ENCODE results near the gene TOR4A. TPM values are rescaled to one million over a fixed set of nuclear protein-coding genes. Genes with fewer than 3 reads are reported as not detected.

The TOR4A gene
- total RNA-seq, 1 experiment from 2014 or later = 28.9 TPM

GRCh38 chr9:137253717-137254623 is 23.6 kb upstream of the TOR4A start:
- ATAC-seq (peak; percentile 7), DNase-seq (no peak)
- H3K4me2 ChIP-seq (ENCODE audit: low read length) = peak overlapping the region; percentile 91
- H3K4me1 ChIP-seq (ENCODE audit: insufficient read depth, low read length) = peaks cover 15% of the 10 kb centered on the region; the same call in 1 of the 2 replicates
- no peaks in the 10 kb centered on the region; the same call in 1 of the 2 replicates for H3K36me3 ChIP-seq (ENCODE audit: low read depth, low read length)
- H3K79me2 ChIP-seq (ENCODE audit: low read length) = peaks cover 18% of the 10 kb centered on the region
- H3K9me2 ChIP-seq (replicated peaks; ENCODE audit: low read length) = no peaks in the 10 kb centered on the region
- H4K20me1 ChIP-seq (ENCODE audit: low read length) = no peaks in the 10 kb centered on the region
- ChIA-PET POLR2A (ENCODE audit: unreplicated experiment) (interaction anchor here (1.2 kb wide), 1 partner anchor 13 kb away, joined by 10 read pairs; the partner anchor contains the start of gene TUBB4B), CTCF (interaction anchor here (0.5 to 1.2 kb wide), 2 partner anchors 17 to 814 kb away, joined by 4 to 7 read pairs; no protein-coding TSS in a partner anchor)
- BruUV-seq (replicated peaks) = TSS peak; percentile 36
- TF ChIP-seq EZH2 (IDR thresholded peaks at IDR 0.05; ENCODE audit: low read length, unreplicated experiment) (no peak), CTCF (conservative IDR thresholded peaks at IDR 0.05; ENCODE audit: low read depth, low read length) (no peak), EZH2phosphoT487 (IDR thresholded peaks at IDR 0.05; ENCODE audit: borderline replicate concordance, low read length) (no peak)
- H3K9ac ChIP-seq (ENCODE audit: low read length) = peak overlapping the region; percentile 79
- H3F3A ChIP-seq (ENCODE audit: low read length, unreplicated experiment) = no peaks in the 10 kb centered on the region
- peak overlapping the region; percentile 93 for H3K4me3 ChIP-seq (ENCODE audit: low read length)
- H3K9me3 ChIP-seq (ENCODE audit: low read length) = no peaks in the 10 kb centered on the region
- no peaks in the 10 kb centered on the region for H3K27me3 ChIP-seq (ENCODE audit: low read length)
- intact Hi-C loops (cut with micrococcal nuclease) = no loop called here
- H3K27ac ChIP-seq (ENCODE audit: low read length) = no peak overlapping the region
- H2AFZ ChIP-seq (ENCODE audit: low read length) = peak overlapping the region; percentile 82; the same call in 1 of the 2 replicates

GRCh38 chr9:137254624-137255447 is 22.7 kb upstream of the TOR4A start, which contains the start of gene NELFB:
TSS of gene NELFB (plus strand) at chr9:137255327.
- Histone ChIP-seq H3K4me1 (ENCODE audit: insufficient read depth, low read length) (peaks cover 15% of the 10 kb centered on the region; the same call in 1 of the 2 replicates), H3F3A (ENCODE audit: low read length, unreplicated experiment) (no peaks in the 10 kb centered on the region), H3K27me3 (ENCODE audit: low read length) (no peaks in the 10 kb centered on the region), H4K20me1 (ENCODE audit: low read length) (no peaks in the 10 kb centered on the region), H3K9ac (ENCODE audit: low read length) (peak within 1 kb of the TSS; percentile 91), H3K4me3 (ENCODE audit: low read length) (peak within 1 kb of the TSS; percentile 93), H3K4me2 (ENCODE audit: low read length) (peak within 1 kb of the TSS; percentile 94), H2AFZ (ENCODE audit: low read length) (peak within 1 kb of the TSS; percentile 82), H3K9me3 (ENCODE audit: low read length) (no peaks in the 10 kb centered on the region), H3K9me2 (replicated peaks; ENCODE audit: low read length) (no peaks in the 10 kb centered on the region), H3K79me2 (ENCODE audit: low read length) (peaks cover 18% of the 10 kb centered on the region), H3K36me3 (ENCODE audit: low read depth, low read length) (no peaks in the 10 kb centered on the region; the same call in 1 of the 2 replicates), H3K27ac (ENCODE audit: low read length) (no peak within 1 kb of the TSS)
- ChIA-PET POLR2A (ENCODE audit: unreplicated experiment) (interaction anchor here (0.7 to 1.2 kb wide), 2 partner anchors 10 to 14 kb away, joined by 3 to 10 read pairs; partner anchors contain the start of gene TUBB4B), CTCF (interaction anchor here (1.2 kb wide), 1 partner anchor 18 kb away, joined by 7 read pairs; no protein-coding TSS in a partner anchor)
- BruUV-seq (replicated peaks) = no TSS peak
- peak; percentile 75 for ATAC-seq
- no peak for TF ChIP-seq CTCF (conservative IDR thresholded peaks at IDR 0.05; ENCODE audit: low read depth, low read length)
- no peak for TF ChIP-seq EZH2phosphoT487 (IDR thresholded peaks at IDR 0.05; ENCODE audit: borderline replicate concordance, low read length)
- TF ChIP-seq EZH2 (IDR thresholded peaks at IDR 0.05; ENCODE audit: low read length, unreplicated experiment) = no peak
- DNase-seq = peak; percentile 84
- intact Hi-C loops (cut with micrococcal nuclease) = no loop called here
